DMS153 treated with DMSO at 0.1 percent for 48 hours (cell line): ENCODE data around the gene NRSN2.
"Not testable (repeated sequence)": the region's sequence is repeated elsewhere in the genome, so short reads cannot be mapped to it uniquely, and the experiment has no call there.

Experiments used
- DNase-seq: peaks from one replicate; lab custom pipeline; 2025; ENCODE audit not compliant: unreplicated experiment; lab: John Stamatoyannopoulos, UW

The NRSN2 gene

GRCh38 chr20:325045-325888, 21.6 kb upstream of the NRSN2 start, which contains the start of gene SOX12:
SOX12 (plus strand) TSS chr20:325552; CDS start chr20:325925, 373 bp downstream.
- peak; percentile 91 for DNase-seq

DNA sequence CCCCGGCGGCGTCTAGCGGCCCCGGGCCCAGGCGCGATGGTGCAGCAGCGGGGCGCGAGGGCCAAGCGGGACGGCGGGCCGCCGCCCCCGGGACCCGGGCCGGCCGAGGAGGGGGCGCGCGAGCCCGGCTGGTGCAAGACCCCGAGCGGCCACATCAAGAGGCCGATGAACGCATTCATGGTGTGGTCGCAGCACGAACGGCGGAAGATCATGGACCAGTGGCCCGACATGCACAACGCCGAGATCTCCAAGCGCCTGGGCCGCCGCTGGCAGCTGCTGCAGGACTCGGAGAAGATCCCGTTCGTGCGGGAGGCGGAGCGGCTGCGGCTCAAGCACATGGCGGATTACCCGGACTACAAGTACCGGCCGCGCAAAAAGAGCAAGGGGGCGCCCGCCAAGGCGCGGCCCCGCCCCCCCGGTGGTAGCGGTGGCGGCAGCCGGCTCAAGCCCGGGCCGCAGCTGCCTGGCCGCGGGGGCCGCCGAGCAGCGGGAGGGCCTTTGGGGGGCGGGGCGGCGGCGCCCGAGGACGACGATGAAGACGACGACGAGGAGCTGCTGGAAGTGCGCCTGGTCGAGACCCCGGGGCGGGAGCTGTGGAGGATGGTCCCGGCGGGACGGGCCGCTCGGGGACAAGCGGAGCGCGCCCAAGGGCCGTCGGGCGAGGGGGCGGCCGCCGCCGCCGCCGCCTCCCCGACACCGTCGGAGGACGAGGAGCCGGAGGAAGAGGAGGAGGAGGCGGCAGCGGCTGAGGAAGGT, 20.8 kb upstream of the NRSN2 start:
- DNase-seq: peak; percentile 40

- no peak for DNase-seq
Measured at GRCh38 chr20:326645-327185, 20.2 kb upstream of the NRSN2 start.

- DNase-seq: peak; percentile 66
Measured at GRCh38 chr20:327186-328026, 19.5 kb upstream of the NRSN2 start.

DNA sequence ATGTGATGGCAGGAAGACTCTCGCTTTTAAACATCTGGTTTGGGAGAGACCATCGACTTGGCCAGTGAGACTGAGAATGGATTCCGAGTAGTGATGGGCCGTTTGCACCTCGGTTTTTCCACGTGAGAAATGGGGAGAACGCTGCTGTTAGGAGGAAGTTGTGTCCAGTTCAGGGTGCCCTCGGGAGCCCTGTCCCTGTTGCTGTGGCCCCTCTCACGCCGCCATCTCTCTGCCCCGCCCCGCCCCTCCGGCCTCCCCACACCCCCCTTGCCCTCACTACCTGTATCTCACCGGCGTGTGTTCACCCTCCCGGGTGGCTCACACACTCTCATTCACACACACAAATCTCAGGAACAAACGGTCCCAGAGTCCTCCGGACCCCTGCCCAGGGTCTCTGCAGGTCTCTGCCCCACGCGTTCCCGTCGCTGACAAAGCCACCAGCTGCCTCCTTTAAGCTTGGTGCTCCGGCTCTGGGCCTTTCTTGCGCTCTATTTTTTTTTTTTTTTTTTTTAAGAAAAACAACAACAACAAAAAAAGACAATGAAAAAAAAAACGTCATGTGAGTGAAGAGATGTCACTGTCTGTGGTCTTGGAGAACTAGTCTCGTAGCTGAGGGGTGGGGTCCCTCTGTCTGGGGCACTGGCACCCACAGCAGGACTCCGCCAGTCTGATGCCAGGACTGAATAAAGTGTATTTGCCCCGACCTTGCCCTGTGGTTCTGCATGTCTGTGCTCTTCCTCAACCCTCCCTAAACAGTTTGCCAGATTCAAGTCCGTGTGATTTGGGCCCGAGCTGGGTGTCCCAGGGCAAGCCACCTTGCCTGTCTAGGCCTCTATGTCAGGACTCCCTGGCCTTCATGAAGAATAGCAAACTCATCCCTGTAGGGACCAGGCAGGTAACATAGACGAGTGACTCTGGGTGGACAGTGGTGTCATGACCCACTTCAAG, 18.6 kb upstream of the NRSN2 start:
- no peak for DNase-seq

DNA sequence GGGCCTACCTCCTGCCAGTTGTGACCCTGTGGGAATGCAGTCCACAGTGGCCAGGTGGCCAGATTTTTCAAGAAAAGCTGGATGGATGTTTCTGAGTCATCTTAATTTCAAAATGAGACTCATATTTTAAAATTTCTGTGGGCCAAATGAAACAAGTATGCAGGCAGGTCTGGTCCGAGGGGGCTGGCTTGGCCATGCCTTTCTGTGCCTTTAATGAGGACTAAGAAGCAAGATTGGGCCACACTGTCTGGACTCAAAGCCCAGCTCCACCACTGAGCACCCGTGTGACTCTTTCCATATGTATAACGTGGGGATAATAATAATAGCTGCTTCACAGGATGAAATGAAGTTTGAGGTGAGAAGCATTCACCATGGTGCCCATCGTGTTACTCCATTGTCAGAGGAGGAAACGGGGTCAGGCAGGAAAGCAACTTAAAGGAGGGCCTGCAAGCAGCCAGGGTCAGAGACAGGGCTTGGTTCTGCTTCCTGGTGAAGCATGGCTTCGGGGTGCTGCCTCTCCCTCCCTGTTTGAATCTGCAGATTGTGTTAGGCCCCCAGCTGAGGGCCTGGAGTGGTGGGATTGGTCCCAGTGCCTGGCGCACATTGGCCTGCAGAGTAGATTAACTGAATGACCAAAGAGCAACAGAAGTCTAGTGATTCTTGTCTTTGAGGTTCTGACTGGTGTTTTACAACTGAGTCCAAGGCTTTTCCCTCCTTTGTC, 17.8 kb upstream of the NRSN2 start:
- DNase-seq: no peak

- DNase-seq: peak; percentile 8
Measured at GRCh38 chr20:329851-330232, 17.1 kb upstream of the NRSN2 start.

DNA sequence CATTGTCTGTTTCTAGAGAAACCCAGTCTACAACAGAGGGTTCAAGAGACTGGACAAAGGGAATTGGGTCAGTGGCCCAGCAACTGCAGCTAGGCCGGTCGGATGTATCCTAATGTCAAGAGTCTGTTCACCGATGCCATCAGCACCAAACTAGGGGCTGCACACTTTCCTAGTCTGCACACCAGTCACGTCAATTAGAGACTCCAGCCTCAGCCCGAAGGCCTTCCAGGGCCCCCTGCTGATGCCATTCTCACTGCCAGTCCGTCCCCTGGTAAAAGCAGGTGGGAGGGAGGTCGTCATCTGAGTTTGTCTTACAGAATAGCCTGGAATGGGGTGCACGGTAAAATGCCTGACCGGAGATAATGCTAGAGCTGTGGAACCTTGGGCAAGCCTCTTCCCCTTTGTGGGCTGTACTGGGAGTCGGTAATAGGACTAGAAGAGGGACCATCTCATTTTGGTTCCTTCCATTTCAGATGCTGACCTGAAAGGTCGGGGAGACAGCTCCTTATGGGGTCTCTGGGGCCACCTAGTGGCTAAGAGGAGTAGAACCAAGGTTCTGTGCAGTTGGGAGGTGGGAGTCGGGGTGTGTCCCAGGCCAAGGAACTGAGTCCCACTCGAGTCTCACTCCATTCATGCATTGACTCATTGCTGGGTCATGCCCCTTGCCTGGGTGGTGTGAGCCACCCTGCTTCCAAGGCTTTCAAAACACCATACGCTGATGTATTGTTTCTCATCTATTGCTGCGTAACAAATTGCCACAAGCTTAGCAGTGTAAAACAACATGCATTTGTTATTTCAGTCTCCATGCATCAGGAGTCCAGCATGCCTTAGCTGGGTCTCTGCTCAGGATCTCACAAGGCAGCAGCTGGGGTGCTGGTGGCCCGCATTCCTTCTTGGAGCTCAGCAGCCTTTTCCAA, 16.4 kb upstream of the NRSN2 start:
- peak; percentile 57 for DNase-seq

DNA sequence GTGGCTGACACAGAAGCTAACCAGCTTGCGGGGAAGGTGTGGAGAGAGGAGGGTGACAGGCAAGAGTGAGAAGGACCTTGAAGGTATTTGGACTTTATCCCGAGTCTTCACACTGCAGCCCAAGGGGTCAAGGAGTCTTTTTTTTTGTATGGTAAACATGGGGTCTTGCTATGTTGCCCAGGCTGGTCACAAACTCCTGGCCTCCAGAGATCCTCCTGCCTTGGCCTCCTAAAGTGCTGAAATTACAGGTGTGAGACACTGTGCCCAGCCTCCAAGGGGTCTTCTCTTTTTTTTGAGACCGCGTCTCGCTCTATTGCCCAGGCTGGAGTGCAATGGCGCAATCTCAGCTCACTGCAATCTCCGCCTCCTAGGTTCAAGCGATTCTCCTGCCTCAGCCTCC, 12.3 kb upstream of the NRSN2 start:
- DNase-seq: no peak

DNA sequence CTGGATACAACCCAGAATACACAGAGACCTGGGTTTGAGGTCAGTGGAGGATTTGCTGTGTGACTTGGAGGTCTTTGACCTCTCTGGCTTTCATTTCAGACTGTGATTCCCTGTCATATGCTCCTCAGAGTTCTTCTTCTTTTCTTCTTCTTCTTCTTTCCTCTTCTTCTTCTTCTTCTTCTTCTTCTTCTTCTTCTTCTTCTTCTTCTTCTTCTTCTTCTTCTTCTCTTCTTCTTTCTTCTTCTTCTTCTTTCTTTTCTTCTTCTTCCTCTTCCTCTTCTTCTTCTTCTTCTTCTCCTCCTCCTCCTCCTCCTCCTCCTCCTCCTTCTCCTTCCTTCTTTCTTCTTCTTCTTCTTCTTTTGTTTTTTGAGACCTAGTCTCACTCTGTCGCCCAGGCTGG, 10.9 kb upstream of the NRSN2 start:
- not testable (repeated sequence) for DNase-seq

- no peak for DNase-seq
Measured at GRCh38 chr20:341682-342081, 5.2 kb upstream of the NRSN2 start.

GRCh38 chr20:343107-343506, 3.8 kb upstream of the NRSN2 start:
- no peak for DNase-seq

DNA sequence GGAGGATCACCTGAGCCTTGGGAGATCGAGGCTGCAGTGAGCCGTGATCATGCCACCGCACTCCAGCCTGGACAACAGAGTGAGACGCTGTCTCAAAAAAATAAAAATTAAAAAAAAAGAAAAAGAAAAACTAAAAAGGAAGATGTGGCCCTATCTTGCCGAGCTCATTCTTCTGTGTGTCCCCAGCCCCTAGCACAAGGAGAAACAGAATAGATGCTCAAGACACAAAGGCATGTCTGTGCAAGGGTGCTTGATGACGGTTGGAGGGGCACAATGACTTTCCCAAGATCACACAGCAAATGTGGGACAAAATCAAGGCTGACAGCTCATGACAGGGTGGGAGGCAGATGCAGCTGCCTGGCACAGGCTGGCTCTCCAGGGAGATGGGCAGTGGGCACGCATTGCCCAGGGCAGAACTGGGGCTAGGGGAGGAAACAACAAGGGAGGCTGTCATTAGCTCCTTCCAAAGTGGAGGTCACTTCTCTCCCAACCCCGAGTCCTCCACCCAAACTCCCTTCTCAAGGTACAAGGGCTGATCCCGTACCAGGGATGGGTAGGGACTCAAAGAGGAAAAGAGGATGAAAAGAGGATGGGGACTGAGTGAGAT, 775 bp upstream of the NRSN2 start:
- DNase-seq: no peak

DNA sequence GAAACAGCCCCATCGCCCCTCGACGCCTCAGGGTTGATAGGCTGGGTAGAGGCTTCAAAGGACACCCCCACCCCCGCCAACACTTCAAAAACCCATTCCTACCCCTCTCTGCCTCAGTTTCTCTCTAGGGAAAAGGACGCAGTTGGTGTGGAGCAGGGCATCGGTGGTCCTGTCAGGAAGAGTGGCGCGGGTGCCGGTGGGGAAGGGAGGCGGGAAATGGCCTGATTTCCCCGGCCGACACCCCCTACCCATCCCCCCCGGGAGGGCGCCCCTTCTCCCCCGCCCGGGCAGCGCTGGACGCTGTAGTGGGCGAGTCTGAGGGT, 367 bp downstream of the NRSN2 start:
- no peak for DNase-seq

GRCh38 chr20:347640-348484, 951 bp downstream of the NRSN2 start:
- peak; percentile 76 for DNase-seq

DNA sequence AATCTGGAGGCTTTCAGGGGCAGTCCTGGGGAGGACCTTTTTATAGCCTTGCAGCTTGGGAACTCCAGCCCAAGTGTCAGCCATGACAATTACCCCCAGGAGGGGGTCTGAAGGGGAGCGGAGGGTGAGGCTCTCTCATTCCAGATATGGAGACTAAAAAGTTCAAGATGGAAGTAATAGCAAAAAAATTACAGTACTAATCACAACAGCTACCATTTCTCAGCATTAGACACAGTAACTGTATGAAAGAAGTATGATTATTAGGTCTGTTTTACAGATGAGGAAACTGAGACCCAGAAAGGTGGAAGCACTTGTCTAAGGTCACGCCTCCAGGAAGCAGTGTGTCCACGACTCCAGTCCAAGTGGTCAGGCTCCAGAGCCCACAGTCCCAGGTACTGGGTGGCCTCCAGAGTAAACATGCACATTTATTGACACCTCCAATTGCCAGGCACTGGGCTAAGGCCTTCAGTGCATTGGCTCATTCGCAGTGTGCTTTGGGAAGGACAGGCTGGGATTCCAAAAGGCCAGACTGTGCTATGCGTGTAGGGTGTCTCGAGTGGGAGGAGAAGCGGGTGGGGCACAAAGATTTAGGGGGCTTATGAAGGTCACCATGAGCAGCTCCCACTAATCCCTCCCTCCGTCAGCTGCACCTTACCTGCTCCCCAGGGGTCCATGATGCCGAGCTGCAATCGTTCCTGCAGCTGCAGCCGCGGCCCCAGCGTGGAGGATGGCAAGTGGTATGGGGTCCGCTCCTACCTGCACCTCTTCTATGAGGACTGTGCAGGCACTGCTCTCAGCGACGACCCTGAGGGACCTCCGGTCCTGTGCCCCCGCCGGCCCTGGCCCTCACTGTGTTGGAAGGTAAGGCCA, 2.3 kb downstream of the NRSN2 start:
- no peak for DNase-seq
